Type B pancreatic cell (in vitro differentiated cells): ENCODE measurements around the gene STX10. TPM values are rescaled to one million over a fixed set of nuclear protein-coding genes. Genes with fewer than 3 reads are reported as not detected.
A peak's percentile ranks its signal among the peaks of the same experiment; 100 is the strongest.

ENCODE experiments used
- DNase-seq: peaks from one replicate; pipeline ENCODE4 v3.0.0; 2021; ENCODE audit warnings: mixed read lengths; ENCODE audit not compliant: unreplicated experiment; ENCODE audit errors: extremely low spot score
- H3K27ac Mint-ChIP-seq: 2 replicates; pipeline ENCODE4 v1.8.0; 2021; ENCODE audit warnings: mild to moderate bottlenecking, mixed read lengths
- H3K27me3 Mint-ChIP-seq: 2 replicates; pipeline ENCODE4 v1.8.0; 2021; ENCODE audit warnings: mixed read lengths
- H3K36me3 Mint-ChIP-seq: 2 replicates; pipeline ENCODE4 v1.8.0; 2021; ENCODE audit warnings: mixed read lengths
- H3K4me1 Mint-ChIP-seq: one replicate; pipeline ENCODE4 v1.8.0; 2021; ENCODE audit warnings: mixed read lengths; ENCODE audit not compliant: unreplicated experiment
- H3K4me3 Mint-ChIP-seq: 2 replicates; pipeline ENCODE4 v1.8.0; 2021; ENCODE audit warnings: mild to moderate bottlenecking, mixed read lengths
- H3K9me3 Mint-ChIP-seq: 2 replicates; pipeline ENCODE4 v1.8.0; 2021; ENCODE audit warnings: mixed read lengths
- total RNA-seq: library from RNA; stranded (reverse); gene quantifications from 2 replicates; pipeline ENCODE4 v1.2.1, GENCODE V29; 2021; ENCODE audit warnings: low replicate concordance
- TF ChIP-seq, protein P1 (sequence below): fragments of 200-600 bp; sonication (generic); conservative IDR thresholded peaks from 2 replicates; pipeline ENCODE4 v1.5.0; 2021; ENCODE audit warnings: antibody characterized with exemption, mild to moderate bottlenecking

STX10 gene
- total RNA-seq, 1 donor from 2014 or later = 45.2 TPM

DNA sequence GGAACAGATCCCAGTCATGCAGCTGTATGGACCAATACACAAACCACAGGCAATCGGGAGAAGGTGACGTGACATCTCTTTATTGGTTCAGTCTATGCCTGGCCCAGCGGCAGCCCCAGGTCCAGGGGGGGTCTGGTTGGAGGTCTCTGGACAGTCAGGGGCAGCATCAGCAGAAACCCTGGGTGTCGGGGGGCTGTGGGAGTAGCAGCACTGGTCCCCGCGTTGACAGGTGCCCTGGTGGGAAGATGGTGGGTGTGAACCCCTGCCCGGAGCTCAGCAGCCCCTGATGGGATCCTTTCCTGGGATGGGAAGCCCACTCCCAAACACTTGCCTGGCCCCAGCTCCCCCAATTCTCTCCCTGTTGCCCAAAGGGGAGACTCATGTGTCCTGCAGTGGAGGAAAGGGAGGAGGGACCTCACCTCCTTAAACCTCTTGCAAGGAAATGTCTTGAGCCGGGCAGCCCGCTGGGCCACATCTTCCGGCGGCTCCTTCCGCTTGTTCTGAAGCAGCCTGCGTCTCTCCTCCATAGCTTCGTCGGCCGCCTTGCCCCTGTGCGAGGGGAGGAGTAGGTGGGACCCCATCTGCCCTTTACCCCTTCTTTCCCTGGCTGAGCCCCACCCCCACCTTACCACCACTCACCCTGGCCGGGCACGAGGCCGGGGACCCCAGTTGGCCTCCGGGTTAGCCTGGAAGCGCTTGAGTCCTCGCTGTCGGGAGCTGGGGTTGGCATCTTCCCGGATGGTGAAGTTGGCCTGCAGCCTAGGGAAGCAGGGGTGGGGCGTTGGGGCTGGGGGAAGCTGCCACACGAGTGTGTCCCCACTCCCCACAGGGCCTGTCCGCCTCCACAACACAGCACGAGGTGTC, 45.1 kb downstream of the STX10 start:
- Mint-ChIP-seq H3K36me3 (no peaks in the 10 kb centered on the region), H3K9me3 (no peaks in the 10 kb centered on the region), H3K4me3 (no peak overlapping the region), H3K27me3 (peaks cover 19% of the 10 kb centered on the region), H3K27ac (no peak overlapping the region), H3K4me1 (peaks cover 1% of the 10 kb centered on the region)
- no peak for DNase-seq
- TF ChIP-seq, protein P1, sequence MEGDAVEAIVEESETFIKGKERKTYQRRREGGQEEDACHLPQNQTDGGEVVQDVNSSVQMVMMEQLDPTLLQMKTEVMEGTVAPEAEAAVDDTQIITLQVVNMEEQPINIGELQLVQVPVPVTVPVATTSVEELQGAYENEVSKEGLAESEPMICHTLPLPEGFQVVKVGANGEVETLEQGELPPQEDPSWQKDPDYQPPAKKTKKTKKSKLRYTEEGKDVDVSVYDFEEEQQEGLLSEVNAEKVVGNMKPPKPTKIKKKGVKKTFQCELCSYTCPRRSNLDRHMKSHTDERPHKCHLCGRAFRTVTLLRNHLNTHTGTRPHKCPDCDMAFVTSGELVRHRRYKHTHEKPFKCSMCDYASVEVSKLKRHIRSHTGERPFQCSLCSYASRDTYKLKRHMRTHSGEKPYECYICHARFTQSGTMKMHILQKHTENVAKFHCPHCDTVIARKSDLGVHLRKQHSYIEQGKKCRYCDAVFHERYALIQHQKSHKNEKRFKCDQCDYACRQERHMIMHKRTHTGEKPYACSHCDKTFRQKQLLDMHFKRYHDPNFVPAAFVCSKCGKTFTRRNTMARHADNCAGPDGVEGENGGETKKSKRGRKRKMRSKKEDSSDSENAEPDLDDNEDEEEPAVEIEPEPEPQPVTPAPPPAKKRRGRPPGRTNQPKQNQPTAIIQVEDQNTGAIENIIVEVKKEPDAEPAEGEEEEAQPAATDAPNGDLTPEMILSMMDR = no peak

DNA sequence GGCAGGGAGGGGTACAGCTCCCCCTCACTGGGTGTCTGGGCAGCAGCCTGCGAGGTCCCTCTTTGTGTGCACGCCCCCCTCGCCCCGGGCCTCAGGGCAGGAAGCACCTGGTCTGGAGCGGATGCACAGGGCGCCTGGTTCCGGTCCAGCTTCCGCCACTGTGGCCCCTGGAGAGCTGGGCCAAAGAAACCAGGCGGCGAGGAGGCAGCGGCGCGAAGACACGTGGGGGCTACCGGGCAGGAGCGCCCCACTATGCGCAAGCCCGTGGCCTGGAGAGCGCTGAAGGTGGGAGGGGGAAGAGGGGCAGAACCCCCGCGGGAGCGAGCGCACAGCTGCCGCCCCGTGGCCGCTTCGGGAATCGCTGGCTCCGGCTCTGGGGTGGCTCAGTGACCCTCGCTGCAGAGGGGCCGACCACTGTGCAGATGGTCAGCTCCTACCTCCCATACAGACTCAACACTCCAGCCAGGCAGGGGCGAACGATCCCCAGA, 45.8 kb downstream of the STX10 start:
- Mint-ChIP-seq H3K27me3 (peaks cover 26% of the 10 kb centered on the region), H3K27ac (no peak overlapping the region), H3K4me3 (no peak overlapping the region), H3K9me3 (no peaks in the 10 kb centered on the region), H3K4me1 (peaks cover 4% of the 10 kb centered on the region), H3K36me3 (no peaks in the 10 kb centered on the region)
- TF ChIP-seq, protein P1 = peak; percentile 73
- DNase-seq = no peak

DNA sequence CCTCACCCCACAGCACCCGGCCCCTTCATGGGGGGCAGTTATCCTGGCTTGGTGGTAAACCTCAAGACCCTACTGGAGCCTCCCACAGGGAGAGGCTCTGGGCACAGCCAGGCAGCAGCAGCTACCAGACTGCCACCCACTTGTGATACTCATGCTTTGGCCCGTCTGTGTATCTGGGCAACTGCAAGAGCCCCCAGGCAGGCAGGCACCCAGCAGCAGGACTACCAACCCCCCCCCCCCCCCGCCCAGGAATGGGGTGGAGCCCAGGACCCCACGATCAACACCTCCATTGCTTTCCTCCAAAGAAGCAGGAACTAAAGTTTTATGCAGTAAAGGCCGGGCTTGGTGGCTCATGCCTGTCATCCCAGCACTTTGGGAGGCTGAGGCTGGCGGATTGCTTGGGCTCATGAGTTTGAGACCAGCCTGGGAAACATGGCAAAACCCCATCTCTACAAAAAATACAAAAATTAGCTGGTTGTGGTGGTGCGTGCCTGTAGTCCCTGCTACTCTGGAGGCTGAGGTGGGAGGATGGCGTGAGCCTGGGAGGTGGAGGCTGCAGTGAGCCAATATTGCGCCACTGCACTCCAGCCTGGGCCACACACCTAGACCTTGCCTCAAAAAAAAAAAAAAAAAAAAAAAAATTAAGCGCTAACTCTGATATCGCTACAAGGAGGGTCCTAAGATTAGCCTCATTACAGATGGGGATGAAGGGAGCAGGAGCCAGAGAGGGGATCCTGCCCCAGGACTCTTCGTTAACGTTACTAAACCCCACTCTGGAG, 46.4 kb downstream of the STX10 start:
- Mint-ChIP-seq H3K27me3 (peaks cover 31% of the 10 kb centered on the region), H3K4me1 (peaks cover 4% of the 10 kb centered on the region), H3K36me3 (no peaks in the 10 kb centered on the region), H3K27ac (no peak overlapping the region), H3K4me3 (no peak overlapping the region), H3K9me3 (no peaks in the 10 kb centered on the region)
- TF ChIP-seq, protein P1 = no peak
- DNase-seq = no peak

DNA sequence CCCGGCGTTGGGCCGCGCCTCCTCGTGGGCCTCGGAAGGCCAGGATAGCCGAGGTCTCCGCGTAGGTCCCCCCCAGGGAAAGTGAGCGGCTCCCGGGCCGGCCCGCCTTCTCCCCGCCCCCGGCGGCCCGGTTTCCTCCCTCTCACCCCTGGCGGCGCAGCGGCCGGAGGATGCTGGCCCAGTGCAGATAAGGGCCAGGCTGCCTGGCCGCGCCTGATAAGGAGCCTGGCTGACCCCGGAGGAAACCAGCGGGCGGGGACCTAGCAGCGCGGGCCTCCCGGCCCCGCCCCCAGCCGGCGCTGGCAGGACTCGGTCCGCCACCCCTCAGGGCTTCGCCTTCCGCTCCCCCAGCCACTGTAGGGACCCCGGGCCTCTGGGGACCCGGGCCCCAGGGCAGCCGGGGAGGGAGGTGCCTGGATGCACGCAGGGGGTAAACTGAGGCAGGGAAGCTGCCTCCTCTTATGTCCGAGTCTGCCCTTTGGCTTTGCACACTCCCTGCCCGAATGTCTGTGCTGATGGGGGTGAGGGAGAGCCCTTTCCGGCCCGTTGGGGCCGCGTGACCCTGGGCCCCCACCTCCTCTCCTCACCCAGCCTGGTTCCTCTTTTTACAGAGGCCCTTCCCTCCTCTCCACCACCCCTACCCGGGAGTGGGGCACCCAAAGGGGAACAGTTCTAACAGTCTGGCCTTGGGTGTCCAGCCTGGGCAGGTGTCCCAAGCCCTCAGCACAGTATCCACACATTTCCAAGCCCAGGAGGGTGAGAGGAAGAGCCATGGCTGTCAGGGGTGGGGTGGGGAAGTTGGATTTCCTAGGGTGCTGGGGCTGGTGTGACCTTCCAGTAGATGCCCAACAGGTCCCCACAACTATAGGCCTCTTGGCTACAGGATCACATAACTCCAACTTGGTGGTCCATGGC, 47.3 kb downstream of the STX10 start, which contains the start of gene LYL1:
LYL1 (minus strand) TSS at position 193 of the 915 bp plus-strand sequence. CDS start 1,687 bp downstream, outside the sequence.
- Mint-ChIP-seq H3K36me3 (no peaks in the 10 kb centered on the region), H3K4me1 (peaks cover 8% of the 10 kb centered on the region), H3K27ac (no peak within 1 kb of the TSS), H3K27me3 (peaks cover 39% of the 10 kb centered on the region), H3K4me3 (peak within 1 kb of the TSS; percentile 14), H3K9me3 (no peaks in the 10 kb centered on the region)
- no peak for DNase-seq
- TF ChIP-seq, protein P1 = no peak

DNA sequence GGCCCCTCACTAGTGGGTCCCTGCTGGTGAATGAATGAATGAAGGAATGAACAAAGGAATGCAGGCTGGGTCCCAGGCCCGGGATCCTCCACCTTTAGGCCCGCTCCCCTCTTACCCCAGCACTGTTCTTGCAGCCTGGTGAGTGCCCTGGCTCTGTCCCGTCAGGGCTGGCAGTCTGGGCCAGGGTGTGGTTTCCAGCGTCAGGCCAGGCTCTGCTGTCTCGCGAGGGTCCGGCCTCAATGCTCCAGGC, 47.8 kb downstream of the STX10 start:
- peaks cover 43% of the 10 kb centered on the region for H3K27me3 Mint-ChIP-seq
- no peak overlapping the region for H3K27ac Mint-ChIP-seq
- no peak for DNase-seq
- H3K4me1 Mint-ChIP-seq = peaks cover 8% of the 10 kb centered on the region
- no peaks in the 10 kb centered on the region for H3K9me3 Mint-ChIP-seq
- H3K36me3 Mint-ChIP-seq = no peaks in the 10 kb centered on the region
- H3K4me3 Mint-ChIP-seq = no peak overlapping the region
- TF ChIP-seq, protein P1 = no peak
